GM12878 (cell line): Measurements from ENCODE around the gene AP5Z1. TPM values are rescaled to one million over a fixed set of nuclear protein-coding genes. Genes with fewer than 3 reads are reported as not detected.

Experiments
- ATAC-seq: fragments of 200-7000 bp; cut with Tn5 transposase; 3 replicates; pipeline ENCODE4 v1.9.1; 2020; ENCODE audit warnings: mild to moderate bottlenecking, moderate library complexity
- BruUV-seq: library from RNA; stranded (reverse); fragments of 400-500 nt; replicated peaks from 2 replicates; lab custom pipeline; 2021; lab: Mats Ljungman, UMichigan
- CTCF ChIA-PET: fragments of 300-600 bp; sonication (Branson Sonifier 250); formaldehyde crosslinking; extraction: SDS; loops from one replicate; lab custom pipeline; 2021; ENCODE audit warnings: inconsistent platforms; lab: Yijun Ruan, JAX
- POLR2A ChIA-PET: fragments of 350-600 bp; formaldehyde crosslinking; extraction: SDS; loops from one replicate; lab custom pipeline; 2021; ENCODE audit warnings: inconsistent platforms; lab: Charles Lee
- RAD21 ChIA-PET: fragments of 300-600 bp; sonication (Branson Sonifier 250); formaldehyde crosslinking; loops from one replicate; lab custom pipeline; 2023; ENCODE audit warnings: antibody characterized with exemption; ENCODE audit not compliant: unreplicated experiment; lab: Charles Lee
- SMC1A ChIA-PET: fragments of 300-600 bp; sonication (Branson Sonifier 250); formaldehyde crosslinking; loops from one replicate; lab custom pipeline; 2023; ENCODE audit not compliant: unreplicated experiment, uncharacterized antibody; lab: Charles Lee
- DNase-seq: peaks from one replicate; pipeline ENCODE4 v3.0.0-alpha.2; 2011; ENCODE audit warnings: low read depth, low spot score
- FAIRE-seq: peaks from 3 replicates; lab custom pipeline; 2011; peaks lifted over from hg19 to GRCh38; lab: Jason Lieb, UNC
- H2AFZ ChIP-seq: 2 replicates; pipeline ENCODE4 v1.6.0; 2011; ENCODE audit warnings: low read depth, low read length, control low read depth; ENCODE audit not compliant: control insufficient read depth
- H3K27ac ChIP-seq: 2 replicates; pipeline ENCODE4 v1.5.1; 2011; ENCODE audit warnings: control low read depth; ENCODE audit not compliant: control insufficient read depth, insufficient read depth
- H3K27me3 ChIP-seq, 2 experiments: replicated peaks in 1 of 2; 2 replicates each; pipeline versions ENCODE4 v1.6.0 to v1.6.1; 2011; ENCODE audit warnings: low read length in 1 of 2; ENCODE audit not compliant: control insufficient read depth in 2 of 2, insufficient read depth in 2 of 2
- H3K36me3 ChIP-seq, 2 experiments: 2 replicates each; pipeline ENCODE4 v1.5.1; 2011; ENCODE audit warnings: low read length in 1 of 2; ENCODE audit not compliant: control insufficient read depth in 2 of 2, insufficient read depth in 2 of 2
- H3K4me1 ChIP-seq: 2 replicates; pipeline ENCODE4 v1.6.1; 2011; ENCODE audit warnings: mild to moderate bottlenecking, low read length, moderate library complexity, mixed read lengths; ENCODE audit not compliant: control insufficient read depth, insufficient read depth
- H3K4me2 ChIP-seq: 2 replicates; pipeline ENCODE4 v1.6.0; 2011; ENCODE audit warnings: control low read depth; ENCODE audit not compliant: control insufficient read depth, insufficient read depth
- H3K4me3 ChIP-seq: fragments of 200-600 bp; sonication (generic); 2 replicates; pipeline ENCODE4 v1.5.1; 2016
- H3K79me2 ChIP-seq: 2 replicates; pipeline ENCODE4 v1.6.0; 2011; ENCODE audit warnings: low read length; ENCODE audit not compliant: control insufficient read depth, insufficient read depth
- H3K9ac ChIP-seq: 2 replicates; pipeline ENCODE4 v1.8.0; 2011; ENCODE audit warnings: low read length, control low read depth, mixed read lengths; ENCODE audit not compliant: control insufficient read depth, insufficient read depth
- H3K9me3 ChIP-seq: replicated peaks from 3 replicates; pipeline ENCODE4 v1.5.1; 2011; ENCODE audit warnings: mild to moderate bottlenecking, low read length; ENCODE audit not compliant: control insufficient read depth, insufficient read depth
- H4K20me1 ChIP-seq: 2 replicates; pipeline ENCODE4 v1.6.0; 2011; ENCODE audit not compliant: control insufficient read depth, insufficient read depth
- BHLHE40 ChIP-seq, 2 experiments: fragments of 450-650 bp in 1 of 2; IDR thresholded peaks; 2 replicates each; pipeline ENCODE4 v1.6.1; 2011 to 2017; ENCODE audit warnings: low read depth in 2 of 2, borderline replicate concordance in 1 of 2, improper control_type of control experiment in 1 of 2, low read length in 1 of 2, mild to moderate bottlenecking in 1 of 2
- CHD1 ChIP-seq: IDR thresholded peaks from 2 replicates; pipeline ENCODE4 v1.6.1; 2012; ENCODE audit warnings: low read depth, low read length, improper control_type of control experiment
- EED ChIP-seq: sonication (generic); IDR thresholded peaks from 2 replicates; pipeline ENCODE4 v1.6.1; 2016; ENCODE audit warnings: antibody characterized with exemption, low read depth
- GATAD2B ChIP-seq: fragments of 450-650 bp; conservative IDR thresholded peaks from 2 replicates; pipeline ENCODE4 v1.6.1; 2017; ENCODE audit warnings: low read depth, mild to moderate bottlenecking, moderate library complexity
- MTA3 ChIP-seq: IDR thresholded peaks from 2 replicates; pipeline ENCODE4 v1.6.1; 2012; ENCODE audit warnings: low read length, inconsistent platforms, borderline replicate concordance
- RCOR1 ChIP-seq: conservative IDR thresholded peaks from 2 replicates; pipeline ENCODE4 v1.6.1; 2012; ENCODE audit warnings: low read depth, low read length, improper control_type of control experiment
- RFX5 ChIP-seq: IDR thresholded peaks from 2 replicates; pipeline ENCODE4 v1.6.1; 2011; ENCODE audit warnings: low read depth, low read length, improper control_type of control experiment
- TCF7 ChIP-seq: IDR thresholded peaks from 2 replicates; pipeline ENCODE4 v1.6.1; 2014; ENCODE audit warnings: antibody characterized with exemption, borderline replicate concordance
- WRNIP1 ChIP-seq: IDR thresholded peaks from 2 replicates; pipeline ENCODE4 v1.6.1; 2011; ENCODE audit warnings: low read depth, low read length, improper control_type of control experiment, borderline replicate concordance
- ZNF24 ChIP-seq: fragments of 450-650 bp; IDR thresholded peaks from 2 replicates; pipeline ENCODE4 v1.6.1; 2017; ENCODE audit warnings: antibody characterized with exemption, mild to moderate bottlenecking
- WGBS: methylation state at CpG from one replicate; pipeline ENCODE4 v1.1.6; 2016; ENCODE audit warnings: low lambda C conversion rate; ENCODE audit not compliant: insufficient replicate concordance, insufficient coverage; ENCODE audit errors: missing lambda C conversion rate; 5-methylcytosine and 5-hydroxymethylcytosine counted together
- in situ Hi-C: fragments of 300-500 bp; cut with MboI; formaldehyde crosslinking; loops from 9 replicates; pipeline ENCODE4 v1.14.3; 2018; ENCODE audit warnings: mixed read lengths
- intact Hi-C: fragments of 100-400 bp; cut with micrococcal nuclease; formaldehyde crosslinking; loops from one replicate; pipeline ENCODE4 v1.14.2; 2022; ENCODE audit not compliant: unreplicated experiment
- polyA plus RNA-seq, 11 experiments: library from polyadenylated mRNA; depleted of rRNA in 4 of 11; unstranded in 6 of 11; stranded (reverse) in 5 of 11; fragments of >200 nt; fragmentation: Nextera tagmentation in 4 of 11; fragmentation: Illumina TruSeq in 1 of 11; extraction: Ambion mirVana in 4 of 11; extraction: Trizol in 1 of 11; gene quantifications; 1 replicate in 1 of 11; 2 replicates in 10 of 11; pipeline versions ENCODE4 v1.2.1 to v1.2.3, GENCODE V29; 2011 to 2016; ENCODE audit warnings: inconsistent platforms in 2 of 11, missing spikeins in 2 of 11, low read depth in 1 of 11
- total RNA-seq, 4 experiments: library from RNA; depleted of rRNA in 3 of 4; stranded (reverse); fragments of >200 nt in 3 of 4; fragmentation: Illumina TruSeq in 1 of 4; extraction: Trizol in 1 of 4; gene quantifications; 2 replicates each; pipeline versions ENCODE4 v1.2.1 to v1.2.3, GENCODE V29; 2013 to 2021
- TF ChIP-seq, protein P1 (sequence below): IDR thresholded peaks from 2 replicates; pipeline ENCODE4 v1.6.1; 2011; ENCODE audit warnings: borderline replicate concordance, low read depth, mild to moderate bottlenecking, moderate library complexity, low read length; ENCODE audit not compliant: insufficient read depth, poor library complexity, severe bottlenecking

AP5Z1 gene
- total and polyA plus RNA-seq, 10 of the 15 experiments (the other 5 are each of a cell fraction or from before 2014, with no cell fraction given): 0.37 to 43.4 (median 19.4) TPM

DNA sequence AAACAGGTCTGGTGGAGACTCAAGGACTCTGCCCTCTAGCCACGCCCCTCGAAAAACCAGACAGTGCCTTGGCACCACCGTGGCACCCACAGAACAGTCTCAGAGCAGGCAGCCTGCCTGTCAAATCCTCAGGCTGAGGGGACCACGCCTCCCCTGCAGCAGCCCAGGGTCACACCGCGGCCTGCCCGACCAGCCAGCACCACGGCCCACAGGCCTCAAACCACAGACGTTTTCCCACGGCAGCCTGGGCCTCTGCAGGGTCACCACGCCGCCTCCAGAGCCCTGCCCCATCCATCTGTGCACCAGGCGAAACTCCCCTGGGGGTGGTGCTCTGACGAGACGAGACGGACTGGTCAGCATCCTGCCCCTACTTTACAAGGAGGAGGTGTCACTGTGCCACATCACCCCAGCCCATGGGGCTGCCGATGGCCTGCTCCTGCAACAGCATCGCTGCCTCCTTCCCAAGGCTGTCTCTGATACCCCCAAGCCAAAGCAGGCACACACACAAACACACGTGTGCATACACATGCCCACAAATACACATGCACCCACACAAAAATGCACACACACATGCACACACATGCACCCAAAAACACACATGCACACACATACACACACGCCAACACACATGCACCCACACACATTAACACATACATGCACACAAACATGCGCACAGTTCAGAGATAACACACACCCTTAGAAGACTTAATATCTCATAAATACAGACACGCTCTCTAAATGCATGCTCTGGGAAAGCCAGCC, 61.8 kb downstream of the AP5Z1 start:
- no peak overlapping the region for H3K9ac ChIP-seq
- no peak overlapping the region for H3K27ac ChIP-seq
- FAIRE-seq (no peak), DNase-seq (no peak), ATAC-seq (no peak)
- no peaks in the 10 kb centered on the region for H4K20me1 ChIP-seq
- no peaks in the 10 kb centered on the region for H3K4me1 ChIP-seq
- H3K4me2 ChIP-seq: no peak overlapping the region
- no peak overlapping the region for H2AFZ ChIP-seq
- H3K4me3 ChIP-seq: no peak overlapping the region
- in situ Hi-C loops (no loop called here), intact Hi-C loops (no loop called here)
- ChIA-PET POLR2A (no interaction called here), CTCF (no interaction called here), RAD21 (no interaction called here), SMC1A (no interaction called here)
- no TSS peak for BruUV-seq
- H3K9me3 ChIP-seq: no peaks in the 10 kb centered on the region
- H3K27me3 ChIP-seq: no peaks in the 10 kb centered on the region; a peak in 1 of 4 replicates
- 21% methylated on average over 22 of the region's 22 CpGs for WGBS
- no peak for TF ChIP-seq CHD1
- TF ChIP-seq, protein P1, sequence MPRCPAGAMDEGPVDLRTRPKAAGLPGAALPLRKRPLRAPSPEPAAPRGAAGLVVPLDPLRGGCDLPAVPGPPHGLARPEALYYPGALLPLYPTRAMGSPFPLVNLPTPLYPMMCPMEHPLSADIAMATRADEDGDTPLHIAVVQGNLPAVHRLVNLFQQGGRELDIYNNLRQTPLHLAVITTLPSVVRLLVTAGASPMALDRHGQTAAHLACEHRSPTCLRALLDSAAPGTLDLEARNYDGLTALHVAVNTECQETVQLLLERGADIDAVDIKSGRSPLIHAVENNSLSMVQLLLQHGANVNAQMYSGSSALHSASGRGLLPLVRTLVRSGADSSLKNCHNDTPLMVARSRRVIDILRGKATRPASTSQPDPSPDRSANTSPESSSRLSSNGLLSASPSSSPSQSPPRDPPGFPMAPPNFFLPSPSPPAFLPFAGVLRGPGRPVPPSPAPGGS: peak; percentile 29
- H3K36me3 ChIP-seq: no peaks in the 10 kb centered on the region
- no peaks in the 10 kb centered on the region for H3K79me2 ChIP-seq

DNA sequence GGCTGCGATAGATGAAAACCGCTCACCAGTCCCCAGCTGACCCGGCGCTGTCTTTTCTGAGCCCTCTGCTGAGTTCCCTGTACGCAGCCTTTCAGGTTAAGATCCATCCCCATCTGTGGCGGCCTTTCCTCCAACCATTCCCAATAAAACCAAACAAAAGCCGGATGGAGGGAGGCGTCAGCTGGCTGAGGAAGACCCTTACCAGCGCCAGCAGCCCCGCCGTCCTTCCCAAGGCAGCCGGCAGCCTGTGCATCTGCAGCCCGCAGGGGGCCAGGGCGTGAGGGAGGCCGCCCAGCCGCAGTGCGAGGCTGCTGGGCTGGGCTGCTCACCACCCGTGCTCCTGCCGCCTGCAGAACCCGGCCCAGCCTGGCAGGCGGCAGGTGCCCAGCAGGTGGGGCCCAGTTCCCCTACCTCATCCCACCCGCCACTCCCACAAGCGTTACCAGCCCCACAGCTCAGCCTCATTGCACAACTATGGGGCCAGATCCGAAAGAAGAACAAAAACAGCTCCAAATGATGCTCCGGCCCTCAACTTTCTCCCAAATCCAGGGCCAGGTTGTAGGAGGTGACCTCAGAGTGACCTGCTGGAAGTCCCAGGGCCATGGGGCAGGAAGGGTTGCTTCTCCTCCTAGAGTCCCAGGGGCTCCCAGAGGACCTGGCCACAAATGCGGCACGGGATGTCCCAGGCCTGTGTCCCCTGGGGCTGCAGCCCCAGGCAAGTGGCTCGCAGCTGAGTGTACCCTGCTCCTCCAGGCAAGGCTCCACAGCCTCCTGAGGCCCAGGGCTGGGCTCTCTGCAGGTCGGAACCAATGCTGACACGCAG, 62.6 kb downstream of the AP5Z1 start:
- POLR2A ChIA-PET: no interaction called here
- TF ChIP-seq BHLHE40 (IDR thresholded peaks at IDR 0.05; ENCODE audit: borderline replicate concordance in 1 of 2, low read depth in 2 of 2, low read length in 1 of 2) (no peak), ZNF24 (no peak), RCOR1 (no peak), EED (no peak), TCF7 (no peak), WRNIP1 (no peak), MTA3 (no peak), RFX5 (no peak), GATAD2B (no peak)
- TF ChIP-seq, protein P1: no peak

More for the DNA sequence above, 62.6 kb downstream of the AP5Z1 start:
- Histone ChIP-seq H3K9ac (no peak overlapping the region), H4K20me1 (no peaks in the 10 kb centered on the region), H3K36me3 (no peaks in the 10 kb centered on the region), H3K4me1 (no peaks in the 10 kb centered on the region), H3K27me3 (no peaks in the 10 kb centered on the region; a peak in 1 of 4 replicates), H3K4me3 (no peak overlapping the region), H3K79me2 (no peaks in the 10 kb centered on the region), H2AFZ (no peak overlapping the region), H3K4me2 (no peak overlapping the region), H3K27ac (no peak overlapping the region), H3K9me3 (no peaks in the 10 kb centered on the region)
- WGBS: 65% methylated on average over 30 of the region's 30 CpGs
- ChIA-PET SMC1A (no interaction called here), CTCF (no interaction called here), RAD21 (no interaction called here)
- in situ Hi-C loops (no loop called here), intact Hi-C loops (no loop called here)
- DNase-seq: no peak
- ATAC-seq: no peak
- BruUV-seq: no TSS peak
- FAIRE-seq: no peak
